Cardiac septum (tissue), 1 donor: Measurements from ENCODE around the gene MAGI3. TPM values are rescaled to one million over a fixed set of nuclear protein-coding genes. Genes with fewer than 3 reads are reported as not detected.

Experiments used
- DNase-seq: peaks from one replicate; pipeline ENCODE4 v3.0.0-alpha.2; 2020; ENCODE audit warnings: low spot score
- intact Hi-C: fragments of 100-400 bp; cut with DNase I; formaldehyde crosslinking; loops from one replicate; pipeline ENCODE4 v1.14.0; 2022
- long read RNA-seq: library from polyadenylated mRNA; unstranded; transcript quantifications from one replicate; pipeline ENCODE4 v2.0.0, GENCODE V29; 2021
- total RNA-seq: library from RNA; stranded (reverse); fragmentation: NEBNext Ultra II Directional; extraction: Animal tissue kit (Norgen Biotek cat#: 25700); gene quantifications from one replicate; pipeline ENCODE4 v1.2.1, GENCODE V29; 2021
- donor health status: DM: no; HTN: no; CAD: no.

Gene MAGI3
- total RNA-seq = 8.6 TPM
- long read RNA-seq, full-length matches to known transcripts = 7 of 19 reads
- long read RNA-seq, partial matches to known transcripts = 6 of 19 reads
- long read RNA-seq, other reads (novel, unspliced or antisense) = 6 of 19 reads

DNA sequence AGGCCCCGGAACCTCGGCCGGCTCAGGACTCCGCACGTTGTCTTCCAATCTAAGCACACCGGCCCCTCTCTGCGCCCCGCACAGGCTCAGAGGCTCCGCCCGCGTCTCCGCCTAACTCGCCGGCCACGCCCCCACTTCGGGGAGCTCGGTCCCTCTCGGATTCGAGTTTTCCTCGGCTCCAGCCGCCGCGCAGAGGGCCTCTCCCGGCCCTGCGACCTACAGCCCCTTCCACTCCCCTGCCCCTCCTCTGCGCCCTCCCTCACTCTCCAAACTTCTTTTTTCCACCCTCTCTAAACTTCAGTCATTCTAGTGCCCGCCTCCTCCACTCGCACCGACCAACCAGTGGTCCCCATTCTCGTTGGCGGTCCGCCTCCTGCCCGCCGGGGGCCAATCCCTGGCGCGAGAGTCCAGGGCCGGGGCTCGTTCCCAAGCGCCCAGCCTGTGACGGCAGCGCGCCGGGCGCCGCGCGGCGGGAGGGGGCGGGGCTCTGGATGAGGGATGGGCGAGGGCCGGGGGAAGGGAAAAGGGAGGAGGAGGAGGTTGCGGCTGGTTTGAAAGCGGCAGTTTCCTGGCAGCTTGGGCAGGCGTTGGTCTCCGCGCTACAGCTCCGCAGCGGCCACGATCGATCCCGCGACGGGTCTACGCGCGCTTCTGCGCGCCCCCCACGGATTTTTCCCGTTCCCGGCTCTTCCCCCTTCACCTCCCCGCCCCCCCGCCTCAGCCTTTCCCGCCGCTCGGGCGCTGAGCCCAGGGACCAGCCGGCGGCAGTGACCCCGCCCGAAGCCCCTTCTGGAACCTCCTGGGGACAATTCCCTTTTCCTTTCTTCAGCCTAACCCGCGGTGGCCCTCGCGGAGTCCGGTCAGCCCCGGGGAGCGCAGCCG lies at the start of gene MAGI3:
Gene MAGI3 (plus strand): TSS at position 563 of the 882 bp plus-strand sequence. CDS start 519 bp downstream, outside the sequence.
- peak; percentile 97 for DNase-seq
- intact Hi-C loops = loop anchor here (5.0 to 10.0 kb wide), 3 partner anchors 225 to 287 kb away; no protein-coding TSS in a partner anchor

DNA sequence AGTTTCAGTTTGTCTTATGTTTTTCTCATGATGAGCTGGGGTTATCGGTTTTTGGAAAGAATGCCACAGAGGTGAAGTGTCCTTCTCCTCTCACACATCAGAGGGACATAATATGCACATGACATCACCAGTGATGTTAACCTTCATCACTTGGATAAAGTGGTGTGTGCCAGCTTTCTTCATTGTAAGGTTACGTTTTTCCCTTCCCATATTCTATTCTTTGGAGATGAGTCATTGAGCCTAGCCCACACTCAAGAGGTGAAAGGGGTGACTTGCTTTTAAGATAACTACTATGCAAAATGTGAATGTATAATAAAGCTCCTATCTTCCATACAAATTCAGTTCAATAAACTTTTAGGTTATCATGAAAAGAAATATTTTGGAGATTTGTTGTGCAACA lies 36.7 kb upstream of the MAGI3 start:
- DNase-seq = no peak
- intact Hi-C loops = no loop called here

DNA sequence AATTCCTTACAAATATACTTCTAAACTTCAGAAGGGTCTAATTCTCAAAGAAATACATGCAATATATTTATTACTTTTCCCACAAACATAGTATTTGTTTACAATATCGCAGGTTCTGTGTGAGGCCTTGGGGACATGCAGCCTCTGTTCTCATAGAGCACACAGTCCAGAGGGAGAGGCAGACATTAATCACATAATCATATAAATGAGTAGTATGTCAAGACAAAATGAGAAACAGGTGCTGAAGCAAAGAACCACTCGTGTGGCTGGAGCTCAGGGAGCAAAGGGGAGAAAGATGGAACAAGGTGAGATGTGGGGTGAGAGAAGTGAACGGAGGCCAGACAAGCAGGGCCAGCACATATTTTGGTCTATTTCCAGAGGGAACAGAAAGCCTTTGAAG lies 26.4 kb upstream of the MAGI3 start:
- no peak for DNase-seq
- intact Hi-C loops = no loop called here

- intact Hi-C loops = no loop called here
- DNase-seq = no peak
Observed at GRCh38 chr1:113369040-113369439, 21.3 kb upstream of the MAGI3 start.

- DNase-seq = no peak
- intact Hi-C loops = no loop called here
Observed at GRCh38 chr1:113369699-113370098, 20.6 kb upstream of the MAGI3 start.

- no peak for DNase-seq
- intact Hi-C loops = no loop called here
Observed at GRCh38 chr1:113370868-113371267, 19.4 kb upstream of the MAGI3 start.

GRCh38 chr1:113372546-113372945 lies 17.8 kb upstream of the MAGI3 start:
- intact Hi-C loops = no loop called here
- no peak for DNase-seq

GRCh38 chr1:113373644-113374043 lies 16.7 kb upstream of the MAGI3 start:
- intact Hi-C loops = no loop called here
- no peak for DNase-seq

- intact Hi-C loops = no loop called here
- no peak for DNase-seq
Observed at GRCh38 chr1:113375878-113376277, 14.4 kb upstream of the MAGI3 start.

- intact Hi-C loops = no loop called here
- no peak for DNase-seq
Observed at GRCh38 chr1:113380075-113380474, 10.2 kb upstream of the MAGI3 start.

DNA sequence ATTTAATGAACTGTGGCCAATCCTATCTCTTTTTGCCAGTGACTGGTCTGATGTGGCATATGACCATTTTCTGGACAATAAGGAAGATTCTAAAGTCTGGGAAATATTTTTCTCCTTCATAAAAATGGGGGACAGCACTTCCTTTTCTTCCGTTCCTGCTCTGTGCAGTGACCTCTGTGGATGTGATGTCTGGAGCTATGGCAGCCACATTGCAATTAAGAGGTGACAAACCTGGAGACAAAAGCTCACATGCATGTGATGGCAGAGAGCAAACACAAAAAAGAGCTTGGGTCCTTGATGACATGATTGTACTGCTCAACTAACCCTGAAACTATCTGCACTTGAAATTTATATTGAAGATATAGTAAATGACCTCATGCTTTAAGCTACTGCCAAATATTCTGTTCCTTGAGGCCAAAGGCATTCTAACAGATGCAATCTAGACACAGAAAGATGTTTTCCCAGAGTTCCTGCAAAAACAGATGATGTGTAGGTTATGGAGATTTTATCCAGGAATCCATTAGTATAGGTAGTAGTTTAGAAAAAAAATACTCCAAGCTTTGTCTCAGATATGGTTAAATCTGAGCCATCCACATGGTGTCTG lies 2.2 kb upstream of the MAGI3 start:
- intact Hi-C loops = no loop called here

DNA sequence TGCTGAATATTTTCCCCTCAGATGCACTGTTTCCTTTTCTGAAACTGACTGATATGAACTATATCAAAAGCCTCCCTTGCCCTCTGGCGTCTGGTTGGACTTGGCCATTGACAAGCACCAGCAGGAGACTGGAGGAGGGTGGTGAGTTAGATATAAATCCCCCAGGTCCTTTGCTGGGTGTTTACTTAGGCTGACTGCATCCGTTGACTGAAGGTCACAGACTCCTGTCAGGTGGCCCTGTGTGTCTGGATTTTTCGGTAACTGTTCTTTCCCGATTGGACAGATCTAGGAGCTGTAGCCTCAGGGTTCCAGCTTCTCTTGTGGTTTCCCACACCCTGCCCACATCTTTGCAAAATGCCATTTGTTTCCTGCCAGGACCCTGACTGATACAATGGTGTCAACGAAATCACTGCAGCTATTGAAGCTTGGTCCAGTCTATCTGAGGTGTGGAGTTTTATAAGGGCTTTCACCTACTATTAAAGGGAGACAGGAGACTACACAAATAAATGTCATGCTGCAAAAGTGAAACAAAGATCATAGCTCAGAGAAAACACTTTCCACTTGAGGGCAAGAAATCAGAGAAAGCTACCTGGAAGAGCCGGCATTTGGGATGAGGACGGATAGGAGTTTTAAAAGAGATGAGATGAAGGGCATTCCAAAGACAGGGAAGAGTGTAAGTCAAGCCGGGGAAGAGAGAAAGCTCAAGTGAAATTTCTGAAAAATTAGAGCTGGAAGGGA lies 1.5 kb upstream of the MAGI3 start:
- intact Hi-C loops = no loop called here
- no peak for DNase-seq

More for the DNA sequence above, 2.2 kb upstream of the MAGI3 start:
- DNase-seq = no peak

DNA sequence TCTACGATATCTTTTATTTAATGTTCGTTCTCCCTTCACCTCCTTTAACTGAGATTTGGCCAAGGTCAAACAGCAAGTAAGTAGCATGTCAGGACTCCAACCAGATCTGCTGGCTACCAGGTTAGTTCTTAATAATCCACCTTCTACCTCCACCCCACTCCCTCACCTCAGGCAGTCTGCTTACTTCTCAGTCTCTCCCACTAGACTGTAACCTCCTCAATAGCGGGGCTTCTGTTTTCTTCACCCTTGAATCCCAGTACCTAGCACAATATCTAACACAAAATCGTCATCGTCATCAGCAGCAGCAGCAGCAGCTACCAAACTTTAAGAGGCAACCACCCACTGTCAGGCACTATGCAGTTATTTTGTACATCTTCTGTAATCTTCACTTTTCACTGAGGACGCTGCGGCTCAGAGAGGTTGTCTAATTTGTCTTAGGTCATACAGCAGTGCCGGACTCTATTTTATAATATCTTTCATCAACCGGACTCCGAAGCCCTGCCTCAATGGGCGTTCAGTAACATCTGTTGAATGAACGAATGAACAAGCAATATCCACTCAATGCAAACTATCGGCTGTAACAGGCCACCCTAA lies 859 bp upstream of the MAGI3 start:
- intact Hi-C loops = no loop called here
- DNase-seq = no peak

GRCh38 chr1:113390871-113391648 lies 745 bp downstream of the MAGI3 start:
- intact Hi-C loops = loop anchor here (5.0 to 10.0 kb wide), 3 partner anchors 224 to 286 kb away; no protein-coding TSS in a partner anchor
- DNase-seq = peak; percentile 80

- intact Hi-C loops = loop anchor here (5.0 to 10.0 kb wide), 3 partner anchors 223 to 286 kb away; no protein-coding TSS in a partner anchor
- no peak for DNase-seq
Observed at GRCh38 chr1:113391649-113392271, 1.4 kb downstream of the MAGI3 start.

- intact Hi-C loops = loop anchor here (5.0 to 10.0 kb wide), 3 partner anchors 222 to 285 kb away; no protein-coding TSS in a partner anchor
Observed at GRCh38 chr1:113392541-113393128, 2.3 kb downstream of the MAGI3 start.

GRCh38 chr1:113394043-113394862 lies 3.9 kb downstream of the MAGI3 start:
- intact Hi-C loops = loop anchor here (5.0 to 10.0 kb wide), 3 partner anchors 221 to 283 kb away; no protein-coding TSS in a partner anchor
- DNase-seq = no peak

More at GRCh38 chr1:113392541-113393128, 2.3 kb downstream of the MAGI3 start:
- DNase-seq = no peak
